ENCODE results near the gene CAMK1D. TPM values are rescaled to one million over a fixed set of nuclear protein-coding genes. Genes with fewer than 3 reads are reported as not detected.

CAMK1D gene
- total RNA-seq, 1 donor from 2014 or later: 58.8 TPM

DNA sequence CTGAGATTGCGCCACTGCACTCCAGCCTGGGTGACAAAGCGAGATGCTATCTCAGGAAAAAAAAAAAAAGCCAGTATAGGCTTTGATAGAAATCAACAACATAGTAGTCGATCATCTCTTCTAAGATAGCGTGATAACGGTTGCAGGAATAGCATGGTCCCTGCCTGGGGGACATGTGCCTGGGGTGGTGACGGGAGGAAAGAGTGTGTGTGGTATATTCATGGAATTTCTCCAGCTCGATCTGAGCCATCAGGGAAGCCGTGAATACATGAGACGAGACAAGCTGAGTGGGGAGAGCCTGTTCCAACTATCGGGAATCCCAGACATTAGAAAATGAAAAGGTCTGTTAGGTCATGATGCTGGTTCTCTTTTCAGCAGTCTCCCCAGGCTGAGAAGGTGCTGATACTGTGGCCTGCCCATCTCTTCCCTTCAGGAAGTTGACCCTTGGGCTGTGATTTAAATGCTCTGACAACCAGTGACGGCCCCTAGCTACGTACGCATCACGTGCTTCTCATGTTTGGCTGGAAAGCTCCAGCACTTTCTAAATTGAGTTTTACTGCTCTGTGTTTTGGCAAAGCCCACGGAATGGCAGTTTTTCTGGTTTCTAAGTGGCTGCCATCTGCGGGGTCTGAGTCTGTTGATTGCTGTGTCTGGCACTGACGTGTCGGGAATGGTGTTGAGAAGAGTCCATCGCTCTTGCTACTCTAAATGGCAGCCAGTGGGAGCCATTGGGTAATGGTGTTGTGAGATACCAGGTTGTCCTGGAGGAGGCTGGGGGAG, 422.8 kb downstream of the CAMK1D start:
- intact Hi-C loops (cut with micrococcal nuclease): no loop called here
- no peak overlapping the region for H3K4me3 Mint-ChIP-seq
- ChIA-PET POLR2A (interaction anchor here (1.1 kb wide), 1 partner anchor 576 kb away, joined by 5 read pairs; the partner anchor contains the start of gene CDC123), CTCF (no interaction called here)
- TF ChIP-seq, protein P1, sequence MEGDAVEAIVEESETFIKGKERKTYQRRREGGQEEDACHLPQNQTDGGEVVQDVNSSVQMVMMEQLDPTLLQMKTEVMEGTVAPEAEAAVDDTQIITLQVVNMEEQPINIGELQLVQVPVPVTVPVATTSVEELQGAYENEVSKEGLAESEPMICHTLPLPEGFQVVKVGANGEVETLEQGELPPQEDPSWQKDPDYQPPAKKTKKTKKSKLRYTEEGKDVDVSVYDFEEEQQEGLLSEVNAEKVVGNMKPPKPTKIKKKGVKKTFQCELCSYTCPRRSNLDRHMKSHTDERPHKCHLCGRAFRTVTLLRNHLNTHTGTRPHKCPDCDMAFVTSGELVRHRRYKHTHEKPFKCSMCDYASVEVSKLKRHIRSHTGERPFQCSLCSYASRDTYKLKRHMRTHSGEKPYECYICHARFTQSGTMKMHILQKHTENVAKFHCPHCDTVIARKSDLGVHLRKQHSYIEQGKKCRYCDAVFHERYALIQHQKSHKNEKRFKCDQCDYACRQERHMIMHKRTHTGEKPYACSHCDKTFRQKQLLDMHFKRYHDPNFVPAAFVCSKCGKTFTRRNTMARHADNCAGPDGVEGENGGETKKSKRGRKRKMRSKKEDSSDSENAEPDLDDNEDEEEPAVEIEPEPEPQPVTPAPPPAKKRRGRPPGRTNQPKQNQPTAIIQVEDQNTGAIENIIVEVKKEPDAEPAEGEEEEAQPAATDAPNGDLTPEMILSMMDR (IDR thresholded peaks at IDR 0.05): no peak
- H3K9me3 Mint-ChIP-seq: no peaks in the 10 kb centered on the region
- DNase-seq (no peak), ATAC-seq (ENCODE audit: low read depth) (no peak)
- peaks cover 60% of the 10 kb centered on the region for H3K36me3 Mint-ChIP-seq (ENCODE audit: low read depth)
- no peaks in the 10 kb centered on the region for H3K27me3 Mint-ChIP-seq
- H3K4me1 Mint-ChIP-seq: peaks cover 7% of the 10 kb centered on the region
- H3K27ac Mint-ChIP-seq: no peak overlapping the region

DNA sequence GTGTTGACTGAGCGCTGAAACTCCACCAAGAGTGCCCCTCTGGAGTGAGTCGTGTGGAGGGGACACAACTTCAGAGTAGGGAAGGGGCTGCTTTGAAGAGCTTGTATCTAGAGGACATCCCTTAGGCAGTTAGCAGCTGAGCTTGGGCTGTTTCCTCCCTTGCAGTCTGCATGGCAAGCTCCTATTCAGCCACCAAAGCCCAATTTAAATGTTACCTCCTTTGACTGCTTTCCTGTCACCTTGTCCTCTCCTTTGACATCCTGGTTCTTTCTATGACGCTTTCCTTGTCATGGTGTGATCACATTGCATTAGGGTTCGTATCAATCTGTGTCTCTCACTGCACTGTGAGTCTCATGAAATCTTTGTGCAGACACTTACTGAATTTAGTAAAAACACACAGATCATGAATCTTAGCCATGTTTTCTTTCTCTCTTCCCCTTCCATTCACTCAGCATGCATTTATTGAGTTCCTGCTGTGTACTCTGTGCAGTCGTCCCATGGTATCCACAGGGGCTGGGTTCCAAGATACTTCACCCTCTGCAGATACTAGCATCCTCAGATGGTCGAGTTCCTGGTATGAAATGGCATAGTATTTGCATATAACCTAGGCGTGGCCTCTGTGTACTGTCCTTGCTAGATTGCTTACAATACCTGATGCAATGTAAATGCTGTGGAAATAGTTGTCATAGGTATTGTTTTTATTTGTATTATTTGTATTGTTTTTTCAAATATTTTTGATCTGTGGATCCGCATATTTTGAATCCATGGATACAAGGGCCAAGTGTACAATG, 423.6 kb downstream of the CAMK1D start:
- no peaks in the 10 kb centered on the region for H3K27me3 Mint-ChIP-seq
- ChIA-PET POLR2A (no interaction called here), CTCF (no interaction called here)
- H3K4me1 Mint-ChIP-seq: peaks cover 7% of the 10 kb centered on the region
- intact Hi-C loops (cut with micrococcal nuclease): no loop called here
- peaks cover 59% of the 10 kb centered on the region for H3K36me3 Mint-ChIP-seq (ENCODE audit: low read depth)
- TF ChIP-seq, protein P1 (IDR thresholded peaks at IDR 0.05): no peak
- H3K4me3 Mint-ChIP-seq: no peak overlapping the region
- DNase-seq (no peak), ATAC-seq (ENCODE audit: low read depth) (no peak)
- H3K27ac Mint-ChIP-seq: no peak overlapping the region
- no peaks in the 10 kb centered on the region for H3K9me3 Mint-ChIP-seq

DNA sequence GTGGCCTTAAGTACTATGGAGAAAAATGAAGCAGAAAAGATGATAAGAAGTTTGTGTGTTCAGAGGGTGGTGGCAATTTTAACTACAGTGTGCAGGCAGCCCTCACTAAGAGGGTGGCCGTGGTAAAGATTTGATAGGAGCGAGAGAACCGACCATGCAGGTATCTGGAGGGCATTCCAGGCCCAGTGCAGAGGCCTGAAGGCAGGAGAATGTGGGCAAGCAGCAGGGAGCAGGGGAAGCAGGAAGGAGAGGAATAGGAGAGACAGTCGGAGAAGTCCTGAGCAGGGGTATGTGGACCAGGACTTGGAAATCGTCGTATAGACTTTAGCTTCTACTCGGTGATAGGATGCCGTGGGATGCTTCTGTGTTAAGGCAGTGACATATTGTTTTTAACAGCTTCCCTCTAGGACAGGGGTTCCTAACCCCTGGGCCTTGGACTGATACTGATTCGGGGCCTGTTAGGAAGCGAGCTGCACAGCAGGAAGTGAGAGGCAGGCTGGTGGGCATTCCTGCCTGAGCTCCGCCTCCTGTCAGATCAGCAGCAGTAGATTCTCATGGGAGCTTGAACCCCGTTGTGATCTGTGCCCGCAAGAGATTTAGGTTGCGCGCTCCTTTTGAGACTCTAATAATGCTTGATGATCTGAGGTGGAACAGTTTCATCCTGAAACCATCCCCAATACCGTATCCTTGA, 425.0 kb downstream of the CAMK1D start:
- ChIA-PET CTCF (no interaction called here), POLR2A (no interaction called here)
- DNase-seq: no peak
- H3K36me3 Mint-ChIP-seq (ENCODE audit: low read depth): peaks cover 57% of the 10 kb centered on the region
- TF ChIP-seq, protein P1 (IDR thresholded peaks at IDR 0.05): no peak
- intact Hi-C loops (cut with micrococcal nuclease): no loop called here
- H3K4me3 Mint-ChIP-seq: no peak overlapping the region
- no peaks in the 10 kb centered on the region for H3K9me3 Mint-ChIP-seq
- H3K27ac Mint-ChIP-seq: peak overlapping the region; percentile 1
- no peak for ATAC-seq (ENCODE audit: low read depth)
- no peaks in the 10 kb centered on the region for H3K27me3 Mint-ChIP-seq
- peaks cover 7% of the 10 kb centered on the region for H3K4me1 Mint-ChIP-seq

DNA sequence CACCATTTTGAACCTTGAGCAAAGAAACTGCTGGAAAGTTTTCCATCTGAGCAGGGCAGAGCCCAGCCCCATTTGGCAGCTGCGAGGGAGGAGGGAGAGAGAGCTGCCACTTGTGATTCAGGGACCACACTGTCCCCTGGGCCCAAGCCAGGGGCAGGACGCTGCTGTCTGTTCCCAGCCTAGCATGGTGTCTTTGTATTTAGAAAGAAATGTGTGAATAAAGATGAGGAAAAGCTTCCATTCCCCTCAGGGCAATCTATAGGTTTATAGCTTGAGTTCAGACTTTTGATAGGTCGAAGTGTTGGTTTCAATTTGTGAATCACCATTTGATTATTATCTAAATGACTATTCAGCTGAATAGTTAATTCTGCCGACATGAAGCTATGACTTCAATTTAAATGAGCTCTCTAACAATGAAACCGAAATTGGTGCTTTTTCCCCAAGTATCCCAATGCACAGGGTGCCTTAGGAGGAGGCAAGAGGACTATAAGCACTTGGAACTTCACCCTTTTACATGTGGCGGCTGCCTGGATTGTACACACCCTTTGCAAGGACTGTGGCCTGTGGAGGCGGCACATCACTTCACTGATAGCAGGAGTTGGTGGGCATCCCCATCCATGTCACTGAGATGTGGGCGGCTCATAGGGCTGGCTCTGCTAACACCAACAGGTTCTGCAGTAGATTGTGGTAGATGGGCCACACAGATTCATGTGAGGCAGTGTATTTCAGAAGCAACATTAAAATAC, 428.7 kb downstream of the CAMK1D start:
- Mint-ChIP-seq H3K9me3 (no peaks in the 10 kb centered on the region), H3K4me1 (peaks cover 9% of the 10 kb centered on the region), H3K4me3 (no peak overlapping the region), H3K27ac (no peak overlapping the region), H3K36me3 (ENCODE audit: low read depth) (peaks cover 59% of the 10 kb centered on the region), H3K27me3 (no peaks in the 10 kb centered on the region)
- ChIA-PET POLR2A (no interaction called here), CTCF (no interaction called here)
- TF ChIP-seq, protein P1 (IDR thresholded peaks at IDR 0.05): no peak
- intact Hi-C loops (cut with micrococcal nuclease): no loop called here
- DNase-seq (no peak), ATAC-seq (ENCODE audit: low read depth) (no peak)

All from activated B cell treated with CpG ODN at 0.5 μM for 24 hours (primary cell).